ENCODE measurements around the gene NUDT21. TPM values are rescaled to one million over a fixed set of nuclear protein-coding genes. Genes with fewer than 3 reads are reported as not detected.

Gene NUDT21
- total RNA-seq, 4 donors from 2014 or later = 26.1 to 43.6 (median 34.2) TPM

GRCh38 chr16:56478281-56479049 is 27.3 kb upstream of the NUDT21 start:
- Histone ChIP-seq H3K27me3 (no peaks in the 10 kb centered on the region), H3K4me3 (no peak overlapping the region), H3K36me3 (peaks cover 0 to 71% (median 0%) of the 10 kb centered on the region in 3 donors), H3K4me1 (no peaks in the 10 kb centered on the region), H3K9me3 (no peaks in the 10 kb centered on the region), H3K27ac (no peak overlapping the region)
- no peak for DNase-seq
- no peak for TF ChIP-seq POLR2A (IDR thresholded peaks at IDR 0.05)
- TF ChIP-seq, protein P1, sequence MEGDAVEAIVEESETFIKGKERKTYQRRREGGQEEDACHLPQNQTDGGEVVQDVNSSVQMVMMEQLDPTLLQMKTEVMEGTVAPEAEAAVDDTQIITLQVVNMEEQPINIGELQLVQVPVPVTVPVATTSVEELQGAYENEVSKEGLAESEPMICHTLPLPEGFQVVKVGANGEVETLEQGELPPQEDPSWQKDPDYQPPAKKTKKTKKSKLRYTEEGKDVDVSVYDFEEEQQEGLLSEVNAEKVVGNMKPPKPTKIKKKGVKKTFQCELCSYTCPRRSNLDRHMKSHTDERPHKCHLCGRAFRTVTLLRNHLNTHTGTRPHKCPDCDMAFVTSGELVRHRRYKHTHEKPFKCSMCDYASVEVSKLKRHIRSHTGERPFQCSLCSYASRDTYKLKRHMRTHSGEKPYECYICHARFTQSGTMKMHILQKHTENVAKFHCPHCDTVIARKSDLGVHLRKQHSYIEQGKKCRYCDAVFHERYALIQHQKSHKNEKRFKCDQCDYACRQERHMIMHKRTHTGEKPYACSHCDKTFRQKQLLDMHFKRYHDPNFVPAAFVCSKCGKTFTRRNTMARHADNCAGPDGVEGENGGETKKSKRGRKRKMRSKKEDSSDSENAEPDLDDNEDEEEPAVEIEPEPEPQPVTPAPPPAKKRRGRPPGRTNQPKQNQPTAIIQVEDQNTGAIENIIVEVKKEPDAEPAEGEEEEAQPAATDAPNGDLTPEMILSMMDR (IDR thresholded peaks at IDR 0.05) = no peak

GRCh38 chr16:56477096-56477878 is 26.2 kb upstream of the NUDT21 start:
- Histone ChIP-seq H3K27ac (no peak overlapping the region), H3K4me3 (no peak overlapping the region), H3K9me3 (no peaks in the 10 kb centered on the region), H3K36me3 (peaks cover 0 to 74% (median 0%) of the 10 kb centered on the region in 3 donors), H3K27me3 (no peaks in the 10 kb centered on the region), H3K4me1 (no peaks in the 10 kb centered on the region)
- DNase-seq = no peak
- TF ChIP-seq, protein P1 (IDR thresholded peaks at IDR 0.05) = no peak
- no peak for TF ChIP-seq POLR2A (IDR thresholded peaks at IDR 0.05)

DNA sequence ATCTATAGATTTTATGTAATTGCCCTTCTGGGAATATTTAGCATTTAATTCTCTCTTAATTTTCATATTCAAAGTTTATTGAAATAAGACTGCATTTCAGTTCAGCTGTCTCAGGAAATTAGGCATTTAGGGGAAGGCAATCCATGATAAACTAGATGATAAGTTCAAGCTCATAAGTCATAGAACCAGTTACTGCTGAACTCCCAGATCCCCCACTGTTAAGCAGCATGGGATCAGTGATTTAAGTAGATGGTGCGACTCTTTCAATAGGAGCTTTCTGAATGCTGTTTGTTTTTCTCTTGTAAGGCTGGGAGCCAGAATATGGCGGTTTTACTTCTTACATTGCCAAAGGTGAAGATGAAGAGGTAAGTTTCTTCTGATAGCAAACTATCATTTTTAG is 24.1 kb upstream of the NUDT21 start:
- Histone ChIP-seq H3K4me3 (no peak overlapping the region), H3K9me3 (no peaks in the 10 kb centered on the region), H3K4me1 (no peaks in the 10 kb centered on the region), H3K36me3 (peaks cover 0 to 89% (median 0%) of the 10 kb centered on the region in 3 donors), H3K27me3 (no peaks in the 10 kb centered on the region), H3K27ac (no peak overlapping the region)
- TF ChIP-seq POLR2A (IDR thresholded peaks at IDR 0.05) = no peak
- TF ChIP-seq, protein P1 (IDR thresholded peaks at IDR 0.05) = no peak
- no peak for DNase-seq

GRCh38 chr16:56470666-56471065 is 19.5 kb upstream of the NUDT21 start:
- TF ChIP-seq, protein P1 (IDR thresholded peaks at IDR 0.05) = no peak
- TF ChIP-seq POLR2A (IDR thresholded peaks at IDR 0.05) = no peak
- Histone ChIP-seq H3K36me3 (peaks cover 0 to 99% (median 0%) of the 10 kb centered on the region in 3 donors), H3K4me1 (no peaks in the 10 kb centered on the region), H3K9me3 (no peaks in the 10 kb centered on the region), H3K27ac (no peak overlapping the region), H3K4me3 (no peak overlapping the region), H3K27me3 (no peaks in the 10 kb centered on the region)
- DNase-seq = no peak

- no peaks in the 10 kb centered on the region for H3K9me3 ChIP-seq
- H3K27me3 ChIP-seq = no peaks in the 10 kb centered on the region
- H3K27ac ChIP-seq = no peak overlapping the region
- H3K36me3 ChIP-seq = peaks cover 0 to 97% (median 0%) of the 10 kb centered on the region in 3 donors
- no peaks in the 10 kb centered on the region for H3K4me1 ChIP-seq
- no peak overlapping the region for H3K4me3 ChIP-seq
- TF ChIP-seq POLR2A (IDR thresholded peaks at IDR 0.05) = no peak
- TF ChIP-seq, protein P1 (IDR thresholded peaks at IDR 0.05) = no peak
- no peak for DNase-seq
Measured at GRCh38 chr16:56470232-56470631, 19.1 kb upstream of the NUDT21 start.
